Parathyroid adenoma (tissue), 2 donors: ENCODE measurements around the gene GRK6.

Experiments used
- H2AFZ ChIP-seq: fragments of 300-600 bp; sonication (generic); one replicate; pipeline ENCODE4 v1.7.0; 2017; ENCODE audit warnings: antibody characterized with exemption, mild to moderate bottlenecking
- H3K27ac ChIP-seq: fragments of 300-600 bp; sonication (generic); one replicate; pipeline ENCODE4 v1.7.0; 2017
- H3K27me3 ChIP-seq: fragments of 300-600 bp; sonication (generic); one replicate; pipeline ENCODE4 v1.7.0; 2017; ENCODE audit warnings: low read length; ENCODE audit not compliant: control insufficient read depth, insufficient read depth
- H3K36me3 ChIP-seq: fragments of 300-600 bp; sonication (generic); one replicate; pipeline ENCODE4 v1.7.0; 2017; ENCODE audit warnings: low read length; ENCODE audit not compliant: control insufficient read depth, insufficient read depth
- H3K4me1 ChIP-seq: fragments of 300-600 bp; sonication (generic); one replicate; pipeline ENCODE4 v1.7.0; 2017; ENCODE audit warnings: control low read depth
- H3K4me2 ChIP-seq: fragments of 300-600 bp; sonication (generic); one replicate; pipeline ENCODE4 v1.7.0; 2017; ENCODE audit warnings: low read length
- H3K4me3 ChIP-seq: fragments of 300-600 bp; sonication (generic); one replicate; pipeline ENCODE4 v1.7.0; 2017; ENCODE audit warnings: low read depth, low read length
- H3K79me2 ChIP-seq: fragments of 300-600 bp; sonication (generic); one replicate; pipeline ENCODE4 v1.7.0; 2017; ENCODE audit warnings: control low read depth
- H3K9ac ChIP-seq: fragments of 300-600 bp; sonication (generic); one replicate; pipeline ENCODE4 v1.7.0; 2017; ENCODE audit warnings: mild to moderate bottlenecking
- H3K9me3 ChIP-seq: fragments of 300-600 bp; sonication (generic); one replicate; pipeline ENCODE4 v1.7.0; 2017; ENCODE audit warnings: low read length; ENCODE audit not compliant: control insufficient read depth
- CTCF ChIP-seq: fragments of 300-600 bp; sonication (generic); IDR thresholded peaks from one replicate; pipeline ENCODE4 v1.7.0; 2017; ENCODE audit warnings: antibody characterized with exemption, mild to moderate bottlenecking
- donor health status: primary hyperparathyroidism.

GRK6 gene

GRCh38 chr5:177434942-177435738 lies 8.7 kb downstream of the GRK6 start:
- Histone ChIP-seq H3K9me3 (no peaks in the 10 kb centered on the region), H3K79me2 (no peaks in the 10 kb centered on the region), H3K4me2 (no peak overlapping the region), H3K9ac (no peak overlapping the region), H3K27ac (no peak overlapping the region), H3K27me3 (no peaks in the 10 kb centered on the region), H2AFZ (no peak overlapping the region), H3K4me3 (no peak overlapping the region), H3K4me1 (no peaks in the 10 kb centered on the region), H3K36me3 (no peaks in the 10 kb centered on the region)
- TF ChIP-seq CTCF: no peak

- H3K9me3 ChIP-seq: no peaks in the 10 kb centered on the region
- H3K4me2 ChIP-seq: no peak overlapping the region
- H3K4me1 ChIP-seq: no peaks in the 10 kb centered on the region
- H3K79me2 ChIP-seq: no peaks in the 10 kb centered on the region
- no peak for TF ChIP-seq CTCF
- H3K36me3 ChIP-seq: no peaks in the 10 kb centered on the region
- no peak overlapping the region for H3K27ac ChIP-seq
- H3K9ac ChIP-seq: no peak overlapping the region
- H2AFZ ChIP-seq: no peak overlapping the region
- no peak overlapping the region for H3K4me3 ChIP-seq
- H3K27me3 ChIP-seq: no peaks in the 10 kb centered on the region
Observed at GRCh38 chr5:177435847-177436536, 9.5 kb downstream of the GRK6 start.

DNA sequence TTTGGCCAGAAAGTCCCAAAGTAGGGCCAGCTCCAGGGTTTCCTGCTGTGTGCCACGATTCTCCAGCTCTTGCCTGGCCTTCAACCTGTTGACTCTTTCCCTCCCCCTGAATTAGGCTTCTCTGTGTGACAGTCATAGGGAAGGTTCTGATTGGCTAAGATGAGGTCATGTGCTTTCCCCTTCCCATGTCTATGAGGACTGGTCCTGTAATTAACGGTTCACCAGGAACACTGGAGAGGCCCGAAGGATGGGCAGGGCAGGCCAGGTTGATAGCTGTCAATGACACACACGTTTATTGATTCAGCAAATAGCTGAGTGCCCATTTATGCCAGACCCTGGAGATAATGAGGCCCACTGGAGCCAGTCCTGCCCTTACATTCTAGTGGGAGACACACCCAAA lies 11.1 kb downstream of the GRK6 start:
- H3K9ac ChIP-seq: no peak overlapping the region
- H3K79me2 ChIP-seq: no peaks in the 10 kb centered on the region
- H3K27me3 ChIP-seq: no peaks in the 10 kb centered on the region
- H2AFZ ChIP-seq: no peak overlapping the region
- H3K4me2 ChIP-seq: no peak overlapping the region
- TF ChIP-seq CTCF: no peak
- no peaks in the 10 kb centered on the region for H3K36me3 ChIP-seq
- H3K27ac ChIP-seq: no peak overlapping the region
- H3K4me1 ChIP-seq: no peaks in the 10 kb centered on the region
- H3K4me3 ChIP-seq: no peak overlapping the region
- no peaks in the 10 kb centered on the region for H3K9me3 ChIP-seq

GRCh38 chr5:177438468-177438867 lies 12.0 kb downstream of the GRK6 start:
- no peaks in the 10 kb centered on the region for H3K27me3 ChIP-seq

More at GRCh38 chr5:177438468-177438867, 12.0 kb downstream of the GRK6 start:
- H3K9me3 ChIP-seq: no peaks in the 10 kb centered on the region
- no peak overlapping the region for H3K4me3 ChIP-seq
- H3K79me2 ChIP-seq: no peaks in the 10 kb centered on the region
- H3K36me3 ChIP-seq: no peaks in the 10 kb centered on the region
- H2AFZ ChIP-seq: no peak overlapping the region
- H3K4me2 ChIP-seq: no peak overlapping the region
- no peak overlapping the region for H3K27ac ChIP-seq
- no peak for TF ChIP-seq CTCF
- no peak overlapping the region for H3K9ac ChIP-seq
- no peaks in the 10 kb centered on the region for H3K4me1 ChIP-seq
